ENCODE results near the gene CLDN10. TPM values are rescaled to one million over a fixed set of nuclear protein-coding genes. Genes with fewer than 3 reads are reported as not detected.

Gene CLDN10
- total RNA-seq, 1 experiment from 2014 or later = not detected

- peak in 1 of 2 experiments; percentile 10 for DNase-seq
- no peak overlapping the region for H3K4me3 Mint-ChIP-seq (ENCODE audit: unreplicated experiment)
- no peak for TF ChIP-seq CTCF (IDR thresholded peaks at IDR 0.05; ENCODE audit: insufficient read depth in 1 of 2, low read depth in 1 of 2, low read length in 1 of 2, severe bottlenecking in 1 of 2, unreplicated experiment in 1 of 2)
- no TSS peak for BruUV-seq (replicated peaks)
- no peaks in the 10 kb centered on the region for H3K9me3 Mint-ChIP-seq (ENCODE audit: unreplicated experiment)
- H3K9me3 ChIP-seq = no peaks in the 10 kb centered on the region
- no peak overlapping the region for H3K27ac Mint-ChIP-seq (ENCODE audit: unreplicated experiment)
- no peak overlapping the region for H3K4me3 ChIP-seq (ENCODE audit: low read depth, low read length)
- no peaks in the 10 kb centered on the region for H3K36me3 Mint-ChIP-seq (ENCODE audit: insufficient read depth, unreplicated experiment)
- intact Hi-C loops (cut with micrococcal nuclease; ENCODE audit: unreplicated experiment) = no loop called here
- no peaks in the 10 kb centered on the region for H3K27me3 ChIP-seq (replicated peaks; ENCODE audit: control insufficient read depth, insufficient read depth, low read length)
- no peaks in the 10 kb centered on the region for H3K36me3 ChIP-seq (ENCODE audit: control insufficient read depth, insufficient read depth, low read length)
- POLR2A ChIA-PET = no interaction called here
- no peaks in the 10 kb centered on the region for H3K27me3 Mint-ChIP-seq (ENCODE audit: insufficient read depth, unreplicated experiment)
- H3K4me1 Mint-ChIP-seq (ENCODE audit: low read depth, unreplicated experiment) = no peaks in the 10 kb centered on the region
- CTCF ChIA-PET = interaction anchor here (1.1 kb wide), 1 partner anchor 20 kb away, joined by 3 read pairs; no protein-coding TSS in a partner anchor
- peaks cover 7% of the 10 kb centered on the region for H3K4me1 ChIP-seq
These were observed 51.5 kb downstream of the CLDN10 start for GRCh38 chr13:95603887-95604555.

- CTCF ChIA-PET = no interaction called here
- Mint-ChIP-seq H3K4me1 (ENCODE audit: low read depth, unreplicated experiment) (no peaks in the 10 kb centered on the region), H3K4me3 (ENCODE audit: unreplicated experiment) (no peak overlapping the region), H3K27ac (ENCODE audit: unreplicated experiment) (no peak overlapping the region), H3K27me3 (ENCODE audit: insufficient read depth, unreplicated experiment) (no peaks in the 10 kb centered on the region), H3K36me3 (ENCODE audit: insufficient read depth, unreplicated experiment) (no peaks in the 10 kb centered on the region), H3K9me3 (ENCODE audit: unreplicated experiment) (no peaks in the 10 kb centered on the region)
- POLR2A ChIA-PET = no interaction called here
- BruUV-seq (replicated peaks) = no TSS peak
- Histone ChIP-seq H3K9me3 (no peaks in the 10 kb centered on the region), H3K4me1 (peaks cover 7% of the 10 kb centered on the region), H3K36me3 (ENCODE audit: control insufficient read depth, insufficient read depth, low read length) (no peaks in the 10 kb centered on the region), H3K4me3 (ENCODE audit: low read depth, low read length) (no peak overlapping the region), H3K27me3 (replicated peaks; ENCODE audit: control insufficient read depth, insufficient read depth, low read length) (no peaks in the 10 kb centered on the region)
- no peak for TF ChIP-seq CTCF (IDR thresholded peaks at IDR 0.05; ENCODE audit: insufficient read depth in 1 of 2, low read depth in 1 of 2, low read length in 1 of 2, severe bottlenecking in 1 of 2, unreplicated experiment in 1 of 2)
- intact Hi-C loops (cut with micrococcal nuclease; ENCODE audit: unreplicated experiment) = no loop called here
- DNase-seq = no peak
These were observed 52.0 kb downstream of the CLDN10 start for GRCh38 chr13:95604556-95604915.

- no peaks in the 10 kb centered on the region for H3K9me3 ChIP-seq
- no peak for DNase-seq
- BruUV-seq (replicated peaks) = no TSS peak
- no peak overlapping the region for H3K4me3 Mint-ChIP-seq (ENCODE audit: unreplicated experiment)
- no peaks in the 10 kb centered on the region for H3K27me3 Mint-ChIP-seq (ENCODE audit: insufficient read depth, unreplicated experiment)
- POLR2A ChIA-PET = no interaction called here
- H3K9me3 Mint-ChIP-seq (ENCODE audit: unreplicated experiment) = no peaks in the 10 kb centered on the region
- no peak for TF ChIP-seq CTCF (IDR thresholded peaks at IDR 0.05; ENCODE audit: insufficient read depth in 1 of 2, low read depth in 1 of 2, low read length in 1 of 2, severe bottlenecking in 1 of 2, unreplicated experiment in 1 of 2)
- no peak overlapping the region for H3K4me3 ChIP-seq (ENCODE audit: low read depth, low read length)
- CTCF ChIA-PET = no interaction called here
- H3K36me3 Mint-ChIP-seq (ENCODE audit: insufficient read depth, unreplicated experiment) = no peaks in the 10 kb centered on the region
- intact Hi-C loops (cut with micrococcal nuclease; ENCODE audit: unreplicated experiment) = no loop called here
- H3K4me1 ChIP-seq = peaks cover 7% of the 10 kb centered on the region
- H3K36me3 ChIP-seq (ENCODE audit: control insufficient read depth, insufficient read depth, low read length) = no peaks in the 10 kb centered on the region
- H3K27ac Mint-ChIP-seq (ENCODE audit: unreplicated experiment) = no peak overlapping the region
- no peaks in the 10 kb centered on the region for H3K27me3 ChIP-seq (replicated peaks; ENCODE audit: control insufficient read depth, insufficient read depth, low read length)
- H3K4me1 Mint-ChIP-seq (ENCODE audit: low read depth, unreplicated experiment) = no peaks in the 10 kb centered on the region
These were observed 53.1 kb downstream of the CLDN10 start for GRCh38 chr13:95605448-95606125.
